HG03520 (cell line): ENCODE measurements around the gene WHAMM.

Source experiments
- ATAC-seq: cut with Tn5 transposase; IDR thresholded peaks from one replicate; pipeline ENCODE4 v1.9.1; 2021; ENCODE audit warnings: mild to moderate bottlenecking, moderate library complexity; ENCODE audit not compliant: unreplicated experiment

Gene WHAMM

DNA sequence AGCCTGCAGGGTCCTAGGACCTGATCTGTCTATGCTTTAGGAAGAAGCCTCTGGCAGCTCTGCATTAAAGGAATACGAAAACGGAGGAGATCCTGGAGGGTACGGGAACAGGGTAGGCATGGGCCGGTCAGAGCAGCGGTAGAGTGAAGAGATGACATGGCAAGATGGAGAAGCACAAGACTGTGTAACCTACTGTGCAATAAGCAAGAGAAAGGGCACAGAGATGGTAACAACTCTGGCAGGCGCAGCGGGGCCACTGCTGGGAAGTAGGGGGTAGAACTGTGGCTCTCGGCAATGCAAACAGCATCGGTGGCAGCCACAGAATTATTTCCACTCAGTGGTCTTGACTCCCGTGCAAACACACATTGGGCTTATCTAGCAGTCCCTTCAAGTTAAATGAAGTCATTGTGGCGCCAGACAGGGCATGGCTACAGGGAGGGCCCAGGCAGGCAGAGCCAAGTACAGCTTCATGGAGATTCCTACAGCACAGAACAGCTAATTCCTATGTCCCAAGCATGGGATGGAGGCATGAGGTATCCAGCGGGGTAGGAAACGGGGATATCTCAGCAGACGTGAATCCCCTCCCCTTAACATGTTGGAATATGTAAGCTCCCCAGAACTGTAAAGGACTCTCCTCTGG is 28.8 kb downstream of the WHAMM start:
- ATAC-seq = no peak

DNA sequence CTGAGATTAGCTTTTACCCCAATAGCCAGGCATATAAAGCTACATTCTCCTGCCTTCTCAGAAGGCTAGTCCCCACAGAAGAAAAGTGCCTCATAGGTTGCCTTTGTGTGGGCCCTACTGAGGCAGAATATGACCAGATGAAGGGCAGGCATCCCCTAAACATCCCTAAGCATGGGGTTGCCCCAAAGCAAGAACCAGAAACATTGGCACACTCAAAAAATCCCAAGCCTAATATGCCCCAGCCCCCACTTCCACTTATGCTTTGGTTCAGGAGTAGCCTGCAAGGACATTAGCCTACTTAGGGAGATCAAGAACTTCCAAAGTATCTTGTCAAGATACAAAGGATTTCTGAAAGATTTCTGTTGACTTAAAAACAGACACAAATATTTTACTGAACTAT is 29.7 kb downstream of the WHAMM start:
- ATAC-seq = no peak

DNA sequence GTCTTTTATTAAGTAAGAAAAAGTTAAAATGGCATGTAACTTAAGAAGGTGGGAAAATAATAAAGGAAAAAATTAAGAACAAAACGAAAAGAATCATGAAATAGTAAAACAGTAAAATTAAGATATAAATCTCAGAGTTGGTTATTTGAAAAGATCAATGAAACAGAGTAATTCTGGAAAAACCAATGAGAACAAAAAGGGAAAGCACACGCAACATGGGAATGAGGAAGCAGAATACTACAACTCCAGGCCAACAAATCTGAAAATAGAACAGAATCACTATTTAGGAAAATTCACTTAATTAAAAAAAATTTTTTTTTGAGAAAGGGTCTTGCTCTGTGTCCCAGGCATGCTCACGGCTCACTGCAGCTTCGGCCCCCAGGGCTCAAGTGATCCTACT is 30.7 kb downstream of the WHAMM start:
- ATAC-seq = no peak

DNA sequence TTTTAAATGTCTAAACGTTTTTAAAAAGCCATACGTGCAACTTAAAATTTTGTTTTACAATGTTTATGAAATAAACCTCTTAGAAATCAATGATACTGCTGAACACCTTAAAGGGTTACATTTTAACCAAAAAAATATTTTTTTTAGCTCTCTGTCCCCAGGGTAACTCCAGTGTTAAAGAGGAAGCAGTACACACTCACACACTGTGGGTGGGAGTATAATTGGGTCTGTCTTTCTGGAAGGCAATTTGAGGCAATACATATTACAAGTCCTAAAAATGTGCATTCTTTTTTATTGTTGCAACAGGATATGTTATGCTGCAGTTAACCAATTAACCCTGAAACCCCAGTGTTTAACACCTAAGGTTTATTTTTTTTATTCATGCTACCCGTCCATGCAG is 34.1 kb downstream of the WHAMM start:
- no peak for ATAC-seq

DNA sequence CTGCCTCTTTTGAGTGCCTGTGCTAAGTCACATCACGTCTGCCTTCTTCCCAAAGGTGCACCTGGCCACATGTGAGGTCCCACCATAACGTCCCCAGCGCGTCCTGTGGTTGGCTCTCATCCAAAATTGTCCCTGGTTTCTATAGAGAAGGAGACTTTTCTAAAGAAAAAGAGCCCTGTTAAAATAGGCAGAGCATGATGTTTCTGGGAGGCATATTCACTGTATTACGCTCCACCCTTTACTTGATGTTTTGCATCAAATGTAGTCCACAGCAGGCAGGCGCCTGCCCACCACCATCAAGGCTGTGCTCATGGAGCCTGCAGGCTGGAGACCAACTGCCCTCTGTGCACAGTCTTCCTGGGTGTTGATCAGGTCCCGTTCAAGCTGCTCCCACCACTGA is 36.3 kb downstream of the WHAMM start:
- no peak for ATAC-seq

DNA sequence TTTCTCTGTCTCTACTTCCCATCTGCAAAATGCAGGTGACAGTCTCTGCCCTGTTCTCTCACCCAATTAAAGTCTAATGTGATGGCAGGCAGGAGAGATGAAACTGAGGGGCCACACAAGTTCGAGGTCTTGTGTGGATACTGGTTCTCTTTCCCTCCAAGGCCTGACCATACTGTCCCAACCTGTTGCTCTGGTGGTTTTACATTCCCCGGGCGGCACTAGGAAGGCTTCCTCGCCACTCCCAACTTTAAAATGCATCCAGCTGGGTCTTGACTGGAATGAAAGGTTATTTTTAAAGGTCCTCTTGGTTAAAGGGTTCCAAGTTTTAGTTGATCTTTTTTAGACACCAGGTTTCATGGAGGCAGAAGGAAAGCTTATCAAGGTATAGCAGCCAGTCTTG is 37.2 kb downstream of the WHAMM start:
- ATAC-seq = no peak

DNA sequence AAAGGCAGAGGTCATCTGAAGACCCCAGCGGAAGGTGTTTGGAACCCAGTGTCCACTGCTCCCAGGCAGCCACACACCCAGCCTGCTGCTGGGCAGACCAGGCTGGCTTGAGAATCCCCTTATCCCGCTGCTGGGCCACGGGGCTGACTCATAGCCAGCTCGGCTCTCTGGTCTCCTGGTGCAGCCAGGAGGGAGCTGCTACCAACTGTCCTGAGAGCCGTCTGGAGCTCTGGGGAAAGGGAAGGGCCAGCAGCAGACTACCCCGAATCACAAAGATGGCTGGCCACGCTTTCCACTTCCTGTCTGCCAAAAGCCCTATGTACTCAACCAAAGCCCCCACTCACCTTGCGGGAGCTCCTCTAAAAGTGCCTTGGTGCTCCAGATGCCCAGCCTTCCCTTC is 38.3 kb downstream of the WHAMM start:
- ATAC-seq = no peak

DNA sequence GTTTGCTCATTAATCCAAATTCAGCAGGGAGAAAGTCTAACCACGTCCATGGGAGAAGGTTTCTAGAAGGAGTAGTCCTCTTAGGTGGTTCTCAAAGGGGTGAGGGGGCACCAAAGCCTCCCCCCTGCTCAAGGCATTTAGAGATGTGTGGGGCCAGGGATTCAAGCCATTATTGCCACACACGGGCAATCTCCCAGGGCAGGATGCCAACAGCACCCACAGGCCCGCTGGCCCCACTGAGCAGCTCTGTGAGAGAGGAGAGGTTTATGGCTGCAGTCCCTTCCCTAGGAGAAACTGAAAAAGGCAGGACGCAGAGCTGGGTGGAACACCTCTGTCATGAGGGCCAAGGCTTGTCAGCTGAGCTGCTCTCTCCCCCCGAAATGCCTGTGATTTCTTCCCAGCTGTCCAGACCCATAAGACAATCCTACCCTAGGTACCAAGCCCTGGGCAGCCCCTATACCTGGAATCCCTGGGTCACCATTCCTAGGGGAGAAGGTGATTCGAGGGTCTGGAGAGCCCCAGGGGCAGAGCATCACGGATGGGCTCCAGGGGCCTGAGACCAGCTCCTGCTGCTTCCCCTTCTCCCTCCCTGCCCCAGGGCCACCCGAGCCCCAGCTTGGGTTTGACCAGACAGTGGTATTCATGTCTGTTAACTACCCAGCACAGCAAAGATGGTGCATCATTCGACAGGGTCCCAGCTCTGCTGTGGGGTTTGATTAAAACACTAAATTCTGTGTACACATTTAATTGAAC is 39.0 kb downstream of the WHAMM start:
- no peak for ATAC-seq

DNA sequence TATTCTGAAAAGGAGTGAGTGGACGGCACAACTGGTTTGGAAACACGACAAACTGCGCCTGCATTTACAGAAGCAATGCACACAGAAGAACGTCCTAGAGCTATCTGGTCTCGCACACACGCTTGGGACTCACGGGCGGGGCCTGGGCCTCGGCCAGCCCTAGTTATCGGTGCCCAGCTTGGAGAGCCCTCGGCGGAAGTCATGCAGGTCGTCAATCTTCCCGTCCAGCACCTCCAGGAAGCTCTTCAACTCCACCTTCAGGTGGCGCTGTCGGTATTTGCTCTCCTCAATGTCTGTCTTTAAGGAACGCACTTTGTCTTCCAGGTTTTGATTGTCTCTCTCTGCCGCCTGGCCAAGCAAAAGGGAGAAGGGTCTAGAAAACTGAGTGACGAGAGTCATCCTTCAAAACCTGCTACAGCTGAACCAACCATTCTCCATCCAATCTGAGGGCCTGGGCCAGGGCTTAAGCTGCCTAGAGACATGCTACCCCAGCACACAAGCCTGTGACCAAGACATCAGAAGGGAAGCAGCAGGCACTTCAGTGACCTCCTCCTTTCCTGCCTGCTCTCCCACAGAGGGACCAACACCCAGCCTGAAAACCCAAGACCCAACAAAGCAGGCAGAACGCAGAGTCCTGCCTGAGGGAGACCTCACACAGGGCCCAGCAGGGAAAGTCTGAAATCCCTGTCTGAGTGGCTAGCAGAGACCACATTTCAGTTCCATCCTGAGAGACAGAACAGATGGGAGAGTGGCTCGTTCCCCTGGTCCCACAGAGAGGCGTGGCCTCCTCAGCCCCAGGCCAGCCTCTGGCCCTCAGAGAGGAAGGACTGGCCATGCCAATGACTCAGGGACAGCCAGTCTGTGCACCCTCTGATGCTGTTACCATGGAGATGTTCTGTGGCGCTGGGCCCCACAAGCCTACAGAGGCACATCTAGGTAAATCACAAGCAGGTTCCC is 40.4 kb downstream of the WHAMM start:
- no peak for ATAC-seq

DNA sequence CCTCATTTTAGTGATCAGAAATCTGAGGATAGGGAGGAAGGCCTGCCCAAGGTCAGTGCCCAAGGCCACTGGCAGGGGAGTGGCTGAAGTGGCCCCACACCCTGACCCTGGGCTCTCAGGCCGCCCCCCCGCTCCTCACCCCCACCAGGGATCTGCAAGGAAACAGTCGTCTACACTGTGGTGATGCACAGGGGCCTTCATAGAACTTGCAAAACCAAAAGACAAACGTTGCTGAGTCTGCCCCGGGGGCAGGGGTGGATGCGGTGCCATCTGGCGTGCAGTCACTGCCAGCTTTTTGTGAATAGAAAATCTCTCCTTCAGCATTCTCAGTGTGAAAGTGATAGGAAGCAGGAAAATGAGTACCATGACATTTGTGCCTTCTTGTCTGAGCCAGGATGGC is 41.3 kb downstream of the WHAMM start:
- ATAC-seq = no peak

DNA sequence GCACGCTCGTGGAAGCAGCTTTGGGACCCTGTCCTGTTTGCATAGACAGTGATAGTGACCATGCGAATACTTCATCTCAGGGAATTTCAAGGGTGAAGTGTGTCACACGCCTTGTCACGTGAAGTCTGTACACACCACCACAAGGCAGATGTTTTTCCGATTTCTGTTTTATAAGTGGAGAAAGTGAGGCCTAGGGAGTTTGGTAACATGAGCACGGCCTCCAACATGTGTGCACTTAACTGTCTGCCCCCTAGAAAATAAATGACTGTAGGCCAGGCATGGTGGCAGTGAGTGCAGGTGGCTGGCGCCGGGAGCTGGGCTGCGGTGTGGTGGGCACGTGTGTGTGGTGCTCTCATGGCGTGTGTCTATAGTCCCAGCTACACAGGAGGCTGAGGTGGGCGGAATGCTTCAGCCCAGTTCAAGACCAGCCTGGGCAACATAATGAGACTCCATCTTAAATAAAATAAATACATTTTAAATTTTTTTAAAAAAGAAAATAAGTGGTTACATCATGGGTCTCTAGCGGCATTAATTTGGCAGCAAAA is 42.0 kb downstream of the WHAMM start:
- ATAC-seq = no peak

DNA sequence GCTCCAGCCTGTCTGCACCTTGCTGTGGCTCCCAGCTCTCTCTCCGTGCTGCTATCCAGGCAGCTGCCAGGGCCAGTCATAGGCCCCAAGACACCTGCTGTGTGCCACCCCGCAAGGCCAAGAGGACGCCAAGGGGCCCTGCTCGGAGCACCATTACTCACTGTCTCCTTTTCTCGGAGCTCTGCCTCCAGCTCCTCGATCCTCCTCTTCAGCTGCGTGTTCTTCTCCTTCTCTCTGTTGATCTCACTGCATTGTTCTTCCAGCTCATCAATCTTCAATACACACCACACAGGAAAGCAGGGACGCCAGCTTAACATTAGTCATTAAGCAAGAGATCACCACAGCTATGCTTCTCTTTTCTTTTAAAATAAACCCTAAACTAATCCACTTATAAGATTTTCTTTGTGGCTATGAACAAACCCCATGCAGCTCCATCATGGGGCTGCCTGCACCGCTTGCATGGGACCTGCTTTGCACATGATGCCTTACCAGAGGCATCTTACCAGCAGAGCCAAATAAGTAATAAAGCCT is 42.6 kb downstream of the WHAMM start:
- ATAC-seq = no peak

DNA sequence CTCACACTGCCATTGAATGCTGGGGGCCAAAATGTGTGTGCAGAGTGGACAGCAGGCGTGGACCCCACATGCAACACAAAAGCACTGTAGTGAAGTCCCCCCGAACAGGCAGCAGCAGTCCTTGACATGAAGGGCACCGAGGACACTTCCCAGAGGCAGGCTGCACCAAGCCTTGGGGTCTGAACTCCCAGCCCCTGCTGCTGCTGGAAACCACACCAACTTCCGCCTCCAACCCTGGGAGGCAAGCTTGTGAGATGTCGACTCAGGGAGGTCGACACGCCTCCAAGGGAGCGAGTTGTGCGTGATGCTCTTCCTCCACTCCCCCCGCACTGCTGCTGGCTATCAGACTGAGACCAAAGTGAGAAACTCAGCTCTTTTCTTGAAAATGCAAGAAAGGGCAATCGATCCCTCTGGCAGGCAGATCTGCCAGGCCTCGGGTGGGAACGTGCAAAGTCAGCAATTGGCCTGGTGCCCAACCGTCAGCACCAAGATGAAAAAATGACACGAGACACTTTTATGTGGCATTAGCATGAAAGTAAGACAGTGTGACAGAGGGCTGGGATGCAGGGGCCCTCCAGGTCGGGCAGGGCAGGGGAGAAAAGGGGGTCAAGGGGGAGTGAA is 43.6 kb downstream of the WHAMM start:
- ATAC-seq = no peak

DNA sequence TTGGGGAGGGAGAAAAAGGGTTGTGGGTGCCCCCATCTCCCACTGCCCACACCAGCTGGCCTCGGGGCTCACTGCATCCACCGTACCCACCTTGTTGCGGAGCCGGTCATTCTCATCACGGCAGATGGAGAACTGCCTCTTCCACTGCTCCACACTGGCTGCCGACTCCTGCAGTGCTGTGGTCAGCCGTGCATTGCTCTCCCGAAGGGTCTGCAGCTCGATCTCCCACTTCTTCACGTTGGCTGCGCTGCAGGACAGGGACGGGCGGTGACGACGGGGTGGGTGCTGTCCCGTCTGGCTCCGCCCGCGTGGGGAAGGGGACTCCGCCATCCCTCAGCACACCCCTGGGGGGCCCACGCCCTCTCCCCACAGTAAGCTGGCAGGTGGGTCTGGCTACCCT is 45.1 kb downstream of the WHAMM start:
- no peak for ATAC-seq

DNA sequence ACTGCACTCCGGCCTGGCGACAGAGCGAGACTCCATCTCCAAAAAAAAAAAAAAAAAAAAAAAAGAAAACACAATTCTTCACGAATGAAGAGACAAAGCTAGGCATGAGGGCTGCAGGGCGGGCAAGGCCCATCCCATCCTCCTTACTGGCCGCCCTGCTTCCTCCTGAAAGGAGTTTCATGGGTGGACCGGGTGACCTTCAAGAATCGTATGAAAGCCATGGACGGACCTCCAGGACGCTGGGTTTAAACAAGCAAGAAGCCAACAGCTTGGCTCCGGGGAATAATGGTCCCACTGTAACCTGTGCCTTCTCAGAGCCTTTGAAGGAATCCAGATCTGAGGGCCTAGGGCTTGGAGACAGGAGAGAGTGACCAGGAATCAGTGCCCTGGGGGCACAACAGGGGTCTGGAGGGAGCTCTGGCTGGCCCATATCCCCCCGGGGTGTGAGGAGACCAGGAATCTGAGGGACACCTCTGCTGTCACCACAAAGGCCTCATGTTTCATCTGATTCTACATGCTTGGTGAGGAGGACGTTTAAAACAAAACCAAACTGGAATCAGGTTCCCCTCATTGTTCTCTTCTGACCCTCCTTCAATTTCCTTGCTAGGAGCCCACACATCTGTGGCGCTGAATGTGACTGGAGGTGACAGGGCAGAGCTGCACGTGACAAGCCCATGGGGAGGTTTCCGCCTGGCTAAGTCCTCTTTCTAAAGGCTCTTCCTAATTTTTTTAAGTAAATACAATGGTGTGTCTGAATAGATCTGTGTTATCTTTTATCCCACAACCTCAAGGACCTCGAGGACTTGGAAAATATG is 46.1 kb downstream of the WHAMM start:
- ATAC-seq = no peak

DNA sequence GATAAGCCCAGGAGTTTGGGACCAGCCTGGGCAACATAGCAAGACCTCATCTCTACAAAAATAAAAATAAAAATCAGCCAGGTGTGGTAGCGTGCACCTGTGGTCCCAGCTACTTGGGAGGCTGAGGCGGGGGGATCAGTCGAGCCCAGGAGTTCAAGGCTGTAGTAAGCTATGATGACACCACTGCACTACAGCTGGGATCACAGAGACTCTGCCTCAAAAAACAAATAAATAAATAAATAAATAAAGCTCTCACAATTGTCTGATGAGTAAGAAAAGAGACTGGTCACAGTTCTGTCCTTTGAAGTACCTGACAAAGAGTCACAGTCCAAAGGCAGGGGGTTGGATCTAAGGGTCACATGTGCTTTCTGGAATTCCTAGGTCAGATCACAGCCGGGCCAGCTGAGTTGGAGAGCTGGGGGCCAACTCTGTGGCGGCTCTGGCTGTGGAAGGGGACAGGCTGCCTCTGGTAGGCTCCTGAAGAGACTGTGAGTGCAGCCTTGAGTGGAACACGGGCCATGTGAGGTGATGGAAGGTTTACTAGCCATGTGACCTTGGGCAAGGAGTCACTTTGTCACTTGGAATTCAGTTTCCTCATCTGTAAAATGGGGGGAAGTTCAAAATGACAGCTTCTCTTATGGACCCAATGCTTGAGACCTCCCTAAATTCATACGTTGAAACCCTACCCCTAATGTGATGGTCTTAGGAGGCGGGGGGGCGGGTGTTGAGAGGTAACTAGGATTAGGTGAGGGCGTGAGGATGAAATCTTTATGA is 47.2 kb downstream of the WHAMM start:
- no peak for ATAC-seq

DNA sequence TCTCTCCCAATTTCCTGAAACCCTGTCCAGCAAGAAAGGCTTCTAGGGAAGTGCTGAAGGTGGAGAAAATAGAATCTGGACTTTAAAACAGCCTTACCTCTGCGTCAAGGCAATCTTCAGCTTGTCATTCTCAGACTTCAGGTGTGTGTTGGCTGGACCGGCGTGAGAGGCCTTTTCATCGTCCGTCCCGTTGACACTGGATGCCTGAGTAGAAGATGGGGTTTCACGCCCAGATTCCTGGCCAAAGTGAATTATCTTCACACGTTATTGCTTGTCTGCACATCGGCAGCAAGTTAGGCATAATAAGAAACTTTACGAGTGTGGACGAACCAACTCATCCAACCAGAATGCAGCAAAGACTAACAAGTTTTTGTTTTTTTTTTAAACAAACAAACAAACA is 49.5 kb downstream of the WHAMM start:
- no peak for ATAC-seq

DNA sequence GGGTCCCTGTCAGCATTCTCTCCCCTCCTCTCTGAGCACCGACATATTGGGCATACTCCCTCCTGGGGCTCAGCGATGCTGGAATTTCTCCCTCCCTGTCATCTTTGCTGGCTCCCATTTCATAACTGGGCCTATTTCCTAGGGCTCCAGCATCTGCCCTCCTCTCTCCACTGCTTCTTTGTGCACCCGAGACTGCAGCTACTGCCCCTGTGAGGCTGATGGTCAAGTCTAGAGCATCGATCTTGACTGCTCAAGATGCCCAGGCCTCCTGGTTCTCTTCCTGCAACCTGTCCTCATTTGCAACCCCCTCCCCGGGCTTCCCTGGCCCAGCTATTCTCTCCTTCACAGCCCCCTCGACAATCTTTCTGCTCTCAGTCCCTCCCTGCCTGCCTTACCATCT is 53.5 kb downstream of the WHAMM start:
- ATAC-seq = no peak

DNA sequence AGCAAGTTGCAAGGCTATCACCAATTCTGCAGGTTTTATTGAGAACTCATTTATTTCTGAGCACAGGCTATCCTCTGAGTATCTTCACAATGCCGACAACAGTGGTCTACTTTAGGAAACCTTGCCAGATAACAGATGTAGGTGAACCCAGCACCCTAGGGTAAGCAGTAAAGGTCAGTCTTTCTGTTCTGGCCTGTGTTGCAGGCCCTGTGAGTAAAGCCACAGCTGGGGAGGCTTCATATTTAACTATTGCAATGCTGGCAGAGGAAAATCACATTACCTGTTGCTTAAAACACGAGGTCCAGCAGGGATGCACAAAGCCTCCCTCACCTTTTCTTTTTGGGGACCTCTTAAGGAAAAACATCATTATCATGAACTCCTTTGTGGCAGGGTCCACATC is 55.5 kb downstream of the WHAMM start:
- ATAC-seq = no peak
